Stimulated activated CD8-positive, alpha-beta memory T cell treated with anti-CD3 and anti-CD28 coated beads, Interleukin-4, amount 100 ng/mL, for 4 hours (primary cell): ENCODE measurements around the gene TMCC3.
"Not testable (repeated sequence)": the region's sequence is repeated elsewhere in the genome, so short reads cannot be mapped to it uniquely, and the experiment has no call there.

Experiments
- DNase-seq, 2 donors: peaks; one replicate each; pipeline ENCODE4 v3.0.0-alpha.2; 2020; ENCODE audit warnings: low read depth in 2 of 2, low spot score in 1 of 2

Gene TMCC3

GRCh38 chr12:94604366-94604698, 46.0 kb downstream of the TMCC3 start:
- DNase-seq, result no peak

- peak in 1 of 2 donors; percentile 7 for DNase-seq
Observed at GRCh38 chr12:94603434-94604365, 46.7 kb downstream of the TMCC3 start.

GRCh38 chr12:94602024-94602423, 48.3 kb downstream of the TMCC3 start:
- no peak for DNase-seq

GRCh38 chr12:94601307-94601706, 49.0 kb downstream of the TMCC3 start:
- DNase-seq, result not testable (repeated sequence)

- DNase-seq, result no peak
Observed at GRCh38 chr12:94599189-94599588, 51.2 kb downstream of the TMCC3 start.

GRCh38 chr12:94597268-94597667, 53.1 kb downstream of the TMCC3 start:
- DNase-seq, result no peak

- DNase-seq, result no peak
Observed at GRCh38 chr12:94596596-94596995, 53.8 kb downstream of the TMCC3 start.

- DNase-seq, result no peak
Observed at GRCh38 chr12:94595152-94595551, 55.2 kb downstream of the TMCC3 start.

GRCh38 chr12:94594443-94594825, 55.9 kb downstream of the TMCC3 start:
- DNase-seq, result no peak

- no peak for DNase-seq
Observed at GRCh38 chr12:94593822-94594442, 56.4 kb downstream of the TMCC3 start.

- not testable (repeated sequence) for DNase-seq
Observed at GRCh38 chr12:94592723-94593122, 57.6 kb downstream of the TMCC3 start.

- no peak for DNase-seq
Observed at GRCh38 chr12:94592080-94592479, 58.3 kb downstream of the TMCC3 start.

GRCh38 chr12:94590428-94590827, 59.9 kb downstream of the TMCC3 start:
- no peak for DNase-seq

- no peak for DNase-seq
Observed at GRCh38 chr12:94589591-94590001, 60.8 kb downstream of the TMCC3 start.

GRCh38 chr12:94588346-94588745, 62.0 kb downstream of the TMCC3 start:
- DNase-seq, result no peak

GRCh38 chr12:94587266-94588241, 62.8 kb downstream of the TMCC3 start:
- DNase-seq, result no peak

- no peak for DNase-seq
Observed at GRCh38 chr12:94586589-94587259, 63.6 kb downstream of the TMCC3 start.

GRCh38 chr12:94585626-94586025, 64.7 kb downstream of the TMCC3 start:
- no peak for DNase-seq

GRCh38 chr12:94584377-94584776, 66.0 kb downstream of the TMCC3 start:
- DNase-seq, result no peak

GRCh38 chr12:94582591-94582990, 67.8 kb downstream of the TMCC3 start:
- DNase-seq, result no peak
